WTC11 (cell line): ENCODE measurements around the gene KLK3. TPM values are rescaled to one million over a fixed set of nuclear protein-coding genes. Genes with fewer than 3 reads are reported as not detected.

Experiments
- ATAC-seq: fragments of 200-7000 bp; cut with Tn5 transposase; 2 replicates; pipeline ENCODE4 v1.10.0; 2021; ENCODE audit warnings: mild to moderate bottlenecking, moderate library complexity
- CTCF ChIA-PET: fragments of 300-600 bp; sonication (Branson Sonifier 250); formaldehyde crosslinking; loops from one replicate; lab custom pipeline; 2021; ENCODE audit warnings: antibody characterized with exemption; lab: Charles Lee
- POLR2A ChIA-PET: fragments of 350-600 bp; sonication (Branson Sonifier 250); formaldehyde crosslinking; loops from one replicate; lab custom pipeline; 2021; ENCODE audit warnings: antibody characterized with exemption; lab: Charles Lee
- DNase-seq: peaks from one replicate; pipeline ENCODE4 v3.0.0; 2021; ENCODE audit warnings: low spot score
- H3K27ac Mint-ChIP-seq: 2 replicates; pipeline ENCODE4 v1.8.0; 2021; ENCODE audit warnings: mixed read lengths
- H3K27me3 Mint-ChIP-seq: 2 replicates; pipeline ENCODE4 v1.8.0; 2021; ENCODE audit warnings: low read depth, mild to moderate bottlenecking, moderate library complexity, mixed read lengths
- H3K36me3 Mint-ChIP-seq: 2 replicates; pipeline ENCODE4 v1.8.0; 2021; ENCODE audit warnings: mixed read lengths
- H3K4me1 Mint-ChIP-seq: 2 replicates; pipeline ENCODE4 v1.8.0; 2022; ENCODE audit warnings: mixed read lengths
- H3K4me3 Mint-ChIP-seq: 2 replicates; pipeline ENCODE4 v1.8.0; 2021; ENCODE audit warnings: mild to moderate bottlenecking, moderate library complexity, mixed read lengths
- H3K9me3 Mint-ChIP-seq: 2 replicates; pipeline ENCODE4 v1.8.0; 2021; ENCODE audit warnings: mixed read lengths
- AR ChIP-seq: fragments of 250-450 bp; sonication (Bioruptor Pico); IDR thresholded peaks from 2 replicates; pipeline ENCODE4 v1.9.0; 2021; ENCODE audit warnings: mild to moderate bottlenecking
- ATF2 ChIP-seq: sonication (generic); formaldehyde crosslinking; IDR thresholded peaks from 2 replicates; pipeline ENCODE4 v1.8.1; 2022; ENCODE audit warnings: low read depth, missing genetic modification reagents, borderline replicate concordance
- CTCF ChIP-seq: fragments of 200-600 bp; IDR thresholded peaks from 2 replicates; pipeline ENCODE4 v1.8.0; 2022; ENCODE audit warnings: antibody characterized with exemption
- ELF4 ChIP-seq: sonication (generic); formaldehyde crosslinking; IDR thresholded peaks from 2 replicates; pipeline ENCODE4 v1.8.1; 2022; ENCODE audit warnings: low read depth, mild to moderate bottlenecking, moderate library complexity, missing genetic modification reagents
- GABPB1 ChIP-seq: sonication (generic); formaldehyde crosslinking; IDR thresholded peaks from 2 replicates; pipeline ENCODE4 v1.8.1; 2023; ENCODE audit warnings: mild to moderate bottlenecking, missing genetic modification reagents
- JUN ChIP-seq: sonication (generic); formaldehyde crosslinking; IDR thresholded peaks from 2 replicates; pipeline ENCODE4 v1.8.0; 2023; ENCODE audit warnings: mild to moderate bottlenecking, missing genetic modification reagents
- MLX ChIP-seq: sonication (generic); formaldehyde crosslinking; IDR thresholded peaks from 2 replicates; pipeline ENCODE4 v1.8.1; 2023; ENCODE audit warnings: mild to moderate bottlenecking, missing genetic modification reagents, moderate library complexity
- NFATC4 ChIP-seq: fragments of 250-450 bp; sonication (Bioruptor Pico); IDR thresholded peaks from 2 replicates; pipeline ENCODE4 v1.9.0; 2021; ENCODE audit warnings: mild to moderate bottlenecking
- NFE2L1 ChIP-seq: sonication (generic); formaldehyde crosslinking; IDR thresholded peaks from 2 replicates; pipeline ENCODE4 v1.8.1; 2023; ENCODE audit warnings: missing genetic modification reagents
- NR3C1 ChIP-seq: sonication (generic); formaldehyde crosslinking; conservative IDR thresholded peaks from 2 replicates; pipeline ENCODE4 v1.8.1; 2023; ENCODE audit warnings: low read depth, mild to moderate bottlenecking, missing genetic modification reagents
- PRRX2 ChIP-seq: fragments of 250-450 bp; sonication (Bioruptor Pico); IDR thresholded peaks from 2 replicates; pipeline ENCODE4 v1.8.0; 2021; ENCODE audit warnings: mild to moderate bottlenecking
- RORB ChIP-seq: fragments of 250-450 bp; sonication (Bioruptor Pico); IDR thresholded peaks from 2 replicates; pipeline ENCODE4 v1.9.0; 2021; ENCODE audit warnings: mild to moderate bottlenecking
- TEAD4 ChIP-seq: sonication (generic); formaldehyde crosslinking; IDR thresholded peaks from 2 replicates; pipeline ENCODE4 v1.8.0; 2022; ENCODE audit warnings: mild to moderate bottlenecking, missing genetic modification reagents
- ZBTB43 ChIP-seq: sonication (generic); formaldehyde crosslinking; IDR thresholded peaks from 2 replicates; pipeline ENCODE4 v1.8.1; 2023; ENCODE audit warnings: mild to moderate bottlenecking, missing genetic modification reagents
- ZNF396 ChIP-seq: fragments of 250-450 bp; sonication (Bioruptor Pico); IDR thresholded peaks from 2 replicates; pipeline ENCODE4 v1.8.0; 2021; ENCODE audit warnings: mild to moderate bottlenecking, moderate library complexity, borderline replicate concordance
- ZNF423 ChIP-seq: fragments of 250-450 bp; sonication (Bioruptor Pico); IDR thresholded peaks from 2 replicates; pipeline ENCODE4 v2.1.2; 2022; ENCODE audit warnings: mild to moderate bottlenecking, moderate library complexity
- total RNA-seq: library from RNA; stranded (reverse); gene quantifications from 3 replicates; pipeline ENCODE4 v1.2.3, GENCODE V29; 2021
- TF ChIP-seq, protein P1 (sequence below): sonication (generic); formaldehyde crosslinking; IDR thresholded peaks from 2 replicates; pipeline ENCODE4 v1.8.0; 2022; ENCODE audit warnings: missing genetic modification reagents
- TF ChIP-seq, protein P2 (sequence below): fragments of 250-450 bp; sonication (Bioruptor Pico); IDR thresholded peaks from 2 replicates; pipeline ENCODE4 v1.9.0; 2021; ENCODE audit warnings: mild to moderate bottlenecking

Gene KLK3
- total RNA-seq, 1 experiment from 2014 or later = 0.13 TPM

DNA sequence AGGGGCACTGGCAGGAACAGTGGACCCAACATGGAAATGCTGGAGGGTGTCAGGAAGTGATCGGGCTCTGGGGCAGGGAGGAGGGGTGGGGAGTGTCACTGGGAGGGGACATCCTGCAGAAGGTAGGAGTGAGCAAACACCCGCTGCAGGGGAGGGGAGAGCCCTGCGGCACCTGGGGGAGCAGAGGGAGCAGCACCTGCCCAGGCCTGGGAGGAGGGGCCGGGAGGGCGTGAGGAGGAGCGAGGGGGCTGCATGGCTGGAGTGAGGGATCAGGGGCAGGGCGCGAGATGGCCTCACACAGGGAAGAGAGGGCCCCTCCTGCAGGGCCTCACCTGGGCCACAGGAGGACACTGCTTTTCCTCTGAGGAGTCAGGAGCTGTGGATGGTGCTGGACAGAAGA, 22.6 kb downstream of the KLK3 start (continued):
- no peak for TF ChIP-seq MLX (CRISPR knock-in tag)
- no peak for TF ChIP-seq ZNF423 (CRISPR knock-in tag)
- no peak for TF ChIP-seq GABPB1
- no peak for TF ChIP-seq ZBTB43

DNA sequence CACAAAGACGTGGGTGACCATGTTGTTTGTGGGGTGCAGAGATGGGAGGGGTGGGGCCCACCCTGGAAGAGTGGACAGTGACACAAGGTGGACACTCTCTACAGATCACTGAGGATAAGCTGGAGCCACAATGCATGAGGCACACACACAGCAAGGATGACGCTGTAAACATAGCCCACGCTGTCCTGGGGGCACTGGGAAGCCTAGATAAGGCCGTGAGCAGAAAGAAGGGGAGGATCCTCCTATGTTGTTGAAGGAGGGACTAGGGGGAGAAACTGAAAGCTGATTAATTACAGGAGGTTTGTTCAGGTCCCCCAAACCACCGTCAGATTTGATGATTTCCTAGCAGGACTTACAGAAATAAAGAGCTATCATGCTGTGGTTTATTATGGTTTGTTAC, 24.1 kb downstream of the KLK3 start:
- ATAC-seq (no peak), DNase-seq (no peak)
- CTCF ChIA-PET = no interaction called here
- H3K4me3 Mint-ChIP-seq = no peak overlapping the region
- H3K4me1 Mint-ChIP-seq = peaks cover 3% of the 10 kb centered on the region; the same call in 1 of the 2 replicates
- POLR2A ChIA-PET = no interaction called here
- TF ChIP-seq ELF4 (CRISPR knock-in tag) (no peak), TEAD4 (CRISPR knock-in tag) (no peak), NFATC4 (CRISPR knock-in tag) (no peak), CTCF (no peak), ZNF396 (CRISPR knock-in tag) (no peak), PRRX2 (no peak), AR (CRISPR knock-in tag) (no peak), JUN (CRISPR knock-in tag) (no peak), NFE2L1 (CRISPR knock-in tag) (no peak), ATF2 (CRISPR knock-in tag) (no peak), NR3C1 (no peak), RORB (CRISPR knock-in tag) (no peak)
- TF ChIP-seq, protein P1, sequence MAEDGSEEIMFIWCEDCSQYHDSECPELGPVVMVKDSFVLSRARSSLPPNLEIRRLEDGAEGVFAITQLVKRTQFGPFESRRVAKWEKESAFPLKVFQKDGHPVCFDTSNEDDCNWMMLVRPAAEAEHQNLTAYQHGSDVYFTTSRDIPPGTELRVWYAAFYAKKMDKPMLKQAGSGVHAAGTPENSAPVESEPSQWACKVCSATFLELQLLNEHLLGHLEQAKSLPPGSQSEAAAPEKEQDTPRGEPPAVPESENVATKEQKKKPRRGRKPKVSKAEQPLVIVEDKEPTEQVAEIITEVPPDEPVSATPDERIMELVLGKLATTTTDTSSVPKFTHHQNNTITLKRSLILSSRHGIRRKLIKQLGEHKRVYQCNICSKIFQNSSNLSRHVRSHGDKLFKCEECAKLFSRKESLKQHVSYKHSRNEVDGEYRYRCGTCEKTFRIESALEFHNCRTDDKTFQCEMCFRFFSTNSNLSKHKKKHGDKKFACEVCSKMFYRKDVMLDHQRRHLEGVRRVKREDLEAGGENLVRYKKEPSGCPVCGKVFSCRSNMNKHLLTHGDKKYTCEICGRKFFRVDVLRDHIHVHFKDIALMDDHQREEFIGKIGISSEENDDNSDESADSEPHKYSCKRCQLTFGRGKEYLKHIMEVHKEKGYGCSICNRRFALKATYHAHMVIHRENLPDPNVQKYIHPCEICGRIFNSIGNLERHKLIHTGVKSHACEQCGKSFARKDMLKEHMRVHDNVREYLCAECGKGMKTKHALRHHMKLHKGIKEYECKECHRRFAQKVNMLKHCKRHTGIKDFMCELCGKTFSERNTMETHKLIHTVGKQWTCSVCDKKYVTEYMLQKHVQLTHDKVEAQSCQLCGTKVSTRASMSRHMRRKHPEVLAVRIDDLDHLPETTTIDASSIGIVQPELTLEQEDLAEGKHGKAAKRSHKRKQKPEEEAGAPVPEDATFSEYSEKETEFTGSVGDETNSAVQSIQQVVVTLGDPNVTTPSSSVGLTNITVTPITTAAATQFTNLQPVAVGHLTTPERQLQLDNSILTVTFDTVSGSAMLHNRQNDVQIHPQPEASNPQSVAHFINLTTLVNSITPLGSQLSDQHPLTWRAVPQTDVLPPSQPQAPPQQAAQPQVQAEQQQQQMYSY (CRISPR knock-in tag) = no peak
- TF ChIP-seq, protein P2, sequence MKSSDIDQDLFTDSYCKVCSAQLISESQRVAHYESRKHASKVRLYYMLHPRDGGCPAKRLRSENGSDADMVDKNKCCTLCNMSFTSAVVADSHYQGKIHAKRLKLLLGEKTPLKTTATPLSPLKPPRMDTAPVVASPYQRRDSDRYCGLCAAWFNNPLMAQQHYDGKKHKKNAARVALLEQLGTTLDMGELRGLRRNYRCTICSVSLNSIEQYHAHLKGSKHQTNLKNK (CRISPR knock-in tag) = no peak
- no peak overlapping the region for H3K27ac Mint-ChIP-seq
- peaks cover 5% of the 10 kb centered on the region; the same call in 1 of the 2 replicates for H3K9me3 Mint-ChIP-seq
- H3K36me3 Mint-ChIP-seq = no peaks in the 10 kb centered on the region
- peaks cover 25% of the 10 kb centered on the region for H3K27me3 Mint-ChIP-seq
